Neural cell (in vitro differentiated cells): ENCODE data around the gene DDTL. TPM values are rescaled to one million over a fixed set of nuclear protein-coding genes. Genes with fewer than 3 reads are reported as not detected.

ENCODE experiments used
- H2AFZ ChIP-seq: fragments of 200-600, 300-800 bp; sonication (generic), shearing (Covaris generic); 2 replicates; pipeline ENCODE4 v1.6.0; 2014; ENCODE audit warnings: low read depth, mild to moderate bottlenecking, antibody characterized with exemption, low read length, moderate library complexity
- H3F3A ChIP-seq: fragments of 200-600 bp; shearing (Covaris generic); 2 replicates; pipeline ENCODE4 v1.6.1; 2016; ENCODE audit warnings: mild to moderate bottlenecking, moderate library complexity, mixed read lengths, antibody characterized with exemption, low read length; ENCODE audit not compliant: insufficient read depth, poor library complexity, severe bottlenecking
- H3K27ac ChIP-seq: fragments of 200-600, 300-800 bp; sonication (generic), shearing (Covaris generic); 2 replicates; pipeline ENCODE4 v1.5.1; 2014; ENCODE audit warnings: mild to moderate bottlenecking, low read length, moderate library complexity
- H3K27me3 ChIP-seq: fragments of 300-800, 200-600 bp; sonication (generic), shearing (Covaris generic); 2 replicates; pipeline ENCODE4 v1.6.0; 2014; ENCODE audit warnings: mild to moderate bottlenecking, low read depth, low read length, moderate library complexity; ENCODE audit not compliant: insufficient read depth
- H3K36me3 ChIP-seq: fragments of 300-800, 200-600 bp; sonication (generic), shearing (Covaris generic); 2 replicates; pipeline ENCODE4 v1.5.1; 2014; ENCODE audit warnings: mild to moderate bottlenecking, antibody characterized with exemption, low read length, moderate library complexity; ENCODE audit not compliant: insufficient read depth
- H3K4me2 ChIP-seq: fragments of 300-800, 200-600 bp; sonication (generic), shearing (Covaris generic); 2 replicates; pipeline ENCODE4 v1.6.0; 2014; ENCODE audit warnings: mild to moderate bottlenecking, low read length
- H3K4me3 ChIP-seq: fragments of 300-800, 200-600 bp; sonication (generic), shearing (Covaris generic); 2 replicates; pipeline ENCODE4 v1.5.1; 2014; ENCODE audit warnings: mild to moderate bottlenecking, low read length, moderate library complexity
- H3K79me2 ChIP-seq: fragments of 200-600 bp; shearing (Covaris generic); replicated peaks from 2 replicates; pipeline ENCODE4 v1.6.0; 2014; ENCODE audit warnings: mild to moderate bottlenecking, low read length, moderate library complexity; ENCODE audit not compliant: insufficient read depth
- H3K9ac ChIP-seq: fragments of 300-800, 200-600 bp; sonication (generic), shearing (Covaris generic); 2 replicates; pipeline ENCODE4 v1.6.1; 2016; ENCODE audit warnings: mild to moderate bottlenecking, low read length, mixed read lengths
- H3K9me2 ChIP-seq: fragments of 200-600 bp; shearing (Covaris generic); 2 replicates; pipeline ENCODE4 v1.6.1; 2016; ENCODE audit warnings: mild to moderate bottlenecking, low read length, mixed read lengths; ENCODE audit not compliant: insufficient read depth
- H3K9me3 ChIP-seq: fragments of 200-600, 300-800 bp; sonication (generic), shearing (Covaris generic); 2 replicates; pipeline ENCODE4 v1.6.1; 2016; ENCODE audit warnings: mild to moderate bottlenecking, mixed run types, low read length, moderate library complexity, mixed read lengths
- H4K20me1 ChIP-seq: fragments of 200-600 bp; shearing (Covaris generic); 2 replicates; pipeline ENCODE4 v1.6.1; 2016; ENCODE audit warnings: mild to moderate bottlenecking, mixed run types; ENCODE audit not compliant: insufficient read depth
- CTCF ChIP-seq: fragments of 450-650 bp; IDR thresholded peaks from 2 replicates; pipeline ENCODE4 v1.5.1; 2014; ENCODE audit warnings: antibody characterized with exemption, mild to moderate bottlenecking, moderate library complexity; ENCODE audit not compliant: poor library complexity, severe bottlenecking
- EP300 ChIP-seq: fragments of 450-650 bp; conservative IDR thresholded peaks from 2 replicates; pipeline ENCODE4 v1.6.1; 2014; ENCODE audit warnings: antibody characterized with exemption, mild to moderate bottlenecking, moderate library complexity; ENCODE audit not compliant: poor library complexity, severe bottlenecking
- EZH2 ChIP-seq: fragments of 200-600, 300-800 bp; shearing (Covaris generic), sonication (generic); IDR thresholded peaks from 2 replicates; pipeline ENCODE4 v1.6.1; 2014; ENCODE audit warnings: antibody characterized with exemption, low read length, borderline replicate concordance, mild to moderate bottlenecking; ENCODE audit not compliant: insufficient read depth, poor library complexity, severe bottlenecking
- MXI1 ChIP-seq: fragments of 450-650 bp; conservative IDR thresholded peaks from 2 replicates; pipeline ENCODE4 v1.6.1; 2014; ENCODE audit warnings: antibody characterized with exemption, mild to moderate bottlenecking; ENCODE audit not compliant: poor library complexity, severe bottlenecking
- POLR2AphosphoS5 ChIP-seq: IDR thresholded peaks from 2 replicates; pipeline ENCODE4 v1.6.1; 2012
- RAD21 ChIP-seq: fragments of 450-650 bp; conservative IDR thresholded peaks from 2 replicates; pipeline ENCODE4 v1.6.1; 2014; ENCODE audit warnings: antibody characterized with exemption, mild to moderate bottlenecking, moderate library complexity
- REST ChIP-seq: IDR thresholded peaks from 2 replicates; pipeline ENCODE4 v1.6.1; 2012; ENCODE audit warnings: borderline replicate concordance
- SMC3 ChIP-seq: fragments of 450-650 bp; conservative IDR thresholded peaks from 2 replicates; pipeline ENCODE4 v1.6.1; 2014; ENCODE audit warnings: antibody characterized with exemption, mild to moderate bottlenecking, moderate library complexity; ENCODE audit not compliant: poor library complexity
- TAF1 ChIP-seq: IDR thresholded peaks from 2 replicates; pipeline ENCODE4 v1.6.1; 2012; ENCODE audit warnings: low read depth
- polyA plus RNA-seq: library from polyadenylated mRNA; depleted of rRNA; stranded (reverse); fragments of >200 nt; gene quantifications from 2 replicates; pipeline ENCODE4 v1.2.3, GENCODE V29; 2014

DDTL gene
- polyA plus RNA-seq, 1 donor from 2014 or later = 0.31 TPM

GRCh38 chr22:24001314-24001713, 34.6 kb downstream of the DDTL start:
- Histone ChIP-seq H3K4me2 (no peak overlapping the region), H3K27me3 (no peaks in the 10 kb centered on the region), H3K9me3 (no peaks in the 10 kb centered on the region), H3K27ac (no peak overlapping the region), H3K79me2 (no peaks in the 10 kb centered on the region), H3F3A (no peaks in the 10 kb centered on the region), H3K9ac (no peak overlapping the region), H3K36me3 (no peaks in the 10 kb centered on the region), H3K4me3 (no peak overlapping the region), H3K9me2 (no peaks in the 10 kb centered on the region), H4K20me1 (no peaks in the 10 kb centered on the region), H2AFZ (no peak overlapping the region)
- TF ChIP-seq TAF1 = no peak
- TF ChIP-seq RAD21 = no peak
- TF ChIP-seq POLR2AphosphoS5 = no peak
- no peak for TF ChIP-seq CTCF
- TF ChIP-seq MXI1 = no peak
- no peak for TF ChIP-seq REST
- TF ChIP-seq EP300 = no peak
- TF ChIP-seq EZH2 = no peak
- no peak for TF ChIP-seq SMC3

DNA sequence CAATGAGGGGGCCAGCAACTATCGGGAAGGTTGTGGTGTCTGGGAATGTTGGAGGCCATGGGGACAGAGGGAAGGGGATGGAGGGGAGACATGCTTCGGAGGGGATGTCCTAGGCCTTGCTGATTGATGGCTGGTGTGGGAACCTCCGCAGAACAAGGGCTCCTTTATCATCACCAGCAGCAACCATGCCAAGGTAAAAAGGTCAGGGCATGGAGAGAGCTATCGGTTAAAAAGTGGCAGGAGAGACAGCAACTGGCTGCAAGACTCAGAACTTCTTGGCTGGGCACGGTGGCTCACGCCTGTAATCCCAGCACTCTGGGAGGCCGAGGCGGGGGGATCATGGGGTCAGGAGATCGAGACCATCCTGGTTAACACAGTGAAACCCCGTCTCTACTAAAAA, 35.6 kb downstream of the DDTL start:
- Histone ChIP-seq H3K36me3 (no peaks in the 10 kb centered on the region), H3F3A (no peaks in the 10 kb centered on the region), H2AFZ (no peak overlapping the region), H3K4me2 (no peak overlapping the region), H3K27ac (no peak overlapping the region), H3K9ac (no peak overlapping the region), H4K20me1 (no peaks in the 10 kb centered on the region), H3K9me2 (no peaks in the 10 kb centered on the region), H3K9me3 (no peaks in the 10 kb centered on the region), H3K4me3 (no peak overlapping the region), H3K79me2 (no peaks in the 10 kb centered on the region), H3K27me3 (no peaks in the 10 kb centered on the region)
- no peak for TF ChIP-seq POLR2AphosphoS5
- TF ChIP-seq SMC3 = no peak
- TF ChIP-seq MXI1 = no peak
- TF ChIP-seq TAF1 = no peak
- TF ChIP-seq EZH2 = no peak
- no peak for TF ChIP-seq EP300
- TF ChIP-seq RAD21 = no peak
- TF ChIP-seq REST = no peak
- TF ChIP-seq CTCF = no peak
